ENCODE measurements around the gene NEDD4L.

The NEDD4L gene

DNA sequence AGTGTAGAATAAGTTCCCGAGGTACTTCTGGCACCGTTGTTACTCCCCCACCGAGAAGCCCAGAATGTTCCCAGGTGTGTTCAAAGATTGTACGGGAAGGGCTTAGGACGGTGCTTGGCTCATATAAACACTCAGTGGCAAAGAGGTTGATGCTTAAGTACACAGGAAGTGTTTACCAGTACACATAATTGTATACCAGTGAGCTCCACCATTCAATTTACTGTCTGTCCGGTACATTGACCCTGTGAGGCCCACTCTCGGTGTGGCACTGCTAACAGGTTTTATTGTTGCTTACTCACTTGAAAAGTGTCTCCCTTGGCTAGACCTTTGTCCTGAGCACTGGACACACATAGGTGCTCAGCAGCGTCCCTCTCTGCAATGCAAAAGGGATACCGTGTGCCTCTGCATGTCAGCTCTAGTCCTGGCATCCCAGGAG is 191.0 kb downstream of the NEDD4L start:
- no CpG with 5 or more reads among the region's 9 CpGs for WGBS (ENCODE audit: extremely low coverage, insufficient coverage, insufficient read length)
- Histone ChIP-seq H3K9ac (ENCODE audit: low read length) (no peak overlapping the region), H3K4me3 (ENCODE audit: low read depth, low read length) (no peak overlapping the region), H3K23ac (ENCODE audit: low read length) (no peak overlapping the region), H4K12ac (ENCODE audit: low read depth, low read length) (no peak overlapping the region), H2AFZ (ENCODE audit: insufficient read depth, low read length, poor library complexity) (no peak overlapping the region), H2BK12ac (ENCODE audit: low read length) (no peak overlapping the region), H3K36me3 (ENCODE audit: control insufficient read depth in 1 of 2, insufficient read depth in 2 of 2, low read length in 2 of 2) (no peaks in the 10 kb centered on the region), H3K14ac (ENCODE audit: low read length) (no peak overlapping the region), H3K27ac (ENCODE audit: low read depth, low read length) (no peak overlapping the region), H2AK5ac (ENCODE audit: low read length) (peak overlapping the region; percentile 3), H3K9me3 (ENCODE audit: insufficient read depth, low read depth, low read length) (no peaks in the 10 kb centered on the region), H3K4ac (ENCODE audit: low read depth, low read length) (no peak overlapping the region), H3K79me1 (ENCODE audit: low read length) (peaks cover 4% of the 10 kb centered on the region), H3K4me2 (ENCODE audit: low read length) (no peak overlapping the region), H3K27me3 (ENCODE audit: insufficient read depth, low read length) (no peaks in the 10 kb centered on the region), H2BK5ac (ENCODE audit: low read depth, low read length, poor library complexity) (no peak overlapping the region), H3K79me2 (ENCODE audit: control insufficient read depth, insufficient read depth, low read length, poor library complexity) (peaks cover 4% of the 10 kb centered on the region), H4K91ac (ENCODE audit: low read depth, low read length) (no peak overlapping the region), H4K8ac (ENCODE audit: low read depth, low read length) (peak overlapping the region; percentile 58), H2BK120ac (ENCODE audit: insufficient read depth, low read length, poor library complexity) (no peak overlapping the region), H3K18ac (ENCODE audit: low read length) (no peak overlapping the region), H3K4me1 (ENCODE audit: control insufficient read depth in 1 of 2, insufficient read depth in 2 of 2, low read length in 2 of 2) (peaks cover 14 to 18% of the 10 kb centered on the region in 2 experiments)
- peak; percentile 29 to 34 for DNase-seq

- peaks cover 7 to 13% of the 10 kb centered on the region in 2 experiments for H3K4me1 ChIP-seq (ENCODE audit: control insufficient read depth in 1 of 2, insufficient read depth in 2 of 2, low read length in 2 of 2)
- H3K9me3 ChIP-seq (ENCODE audit: insufficient read depth, low read depth, low read length): no peaks in the 10 kb centered on the region
- no peak overlapping the region for H3K27ac ChIP-seq (ENCODE audit: low read depth, low read length)
- H4K12ac ChIP-seq (ENCODE audit: low read depth, low read length): no peak overlapping the region
- no peak overlapping the region for H3K14ac ChIP-seq (ENCODE audit: low read length)
- DNase-seq: peak in 1 of 2 donors; percentile 71
- no peaks in the 10 kb centered on the region for H3K27me3 ChIP-seq (ENCODE audit: insufficient read depth, low read length)
- H3K9ac ChIP-seq (ENCODE audit: low read length): no peak overlapping the region
- H3K18ac ChIP-seq (ENCODE audit: low read length): no peak overlapping the region
- H4K8ac ChIP-seq (ENCODE audit: low read depth, low read length): no peak overlapping the region
- H4K91ac ChIP-seq (ENCODE audit: low read depth, low read length): no peak overlapping the region
- no peak overlapping the region for H3K23ac ChIP-seq (ENCODE audit: low read length)
- no peak overlapping the region for H3K4me2 ChIP-seq (ENCODE audit: low read length)
- no peak overlapping the region for H3K4me3 ChIP-seq (ENCODE audit: low read depth, low read length)
- H2BK12ac ChIP-seq (ENCODE audit: low read length): no peak overlapping the region
- H3K79me1 ChIP-seq (ENCODE audit: low read length): no peaks in the 10 kb centered on the region
- no peak overlapping the region for H2AFZ ChIP-seq (ENCODE audit: insufficient read depth, low read length, poor library complexity)
- H2AK5ac ChIP-seq (ENCODE audit: low read length): no peak overlapping the region
- whole genome bisulfite sequencing (ENCODE audit: extremely low coverage, insufficient coverage, insufficient read length): no CpG with 5 or more reads among the region's 1 CpG
- peaks cover 3% of the 10 kb centered on the region for H3K79me2 ChIP-seq (ENCODE audit: control insufficient read depth, insufficient read depth, low read length, poor library complexity)
- H2BK5ac ChIP-seq (ENCODE audit: low read depth, low read length, poor library complexity): no peak overlapping the region
- H3K36me3 ChIP-seq (ENCODE audit: control insufficient read depth in 1 of 2, insufficient read depth in 2 of 2, low read length in 2 of 2): peaks cover 2 to 5% of the 10 kb centered on the region in 2 experiments
- no peak overlapping the region for H3K4ac ChIP-seq (ENCODE audit: low read depth, low read length)
- no peak overlapping the region for H2BK120ac ChIP-seq (ENCODE audit: insufficient read depth, low read length, poor library complexity)
Measured at GRCh38 chr18:58239879-58240278, 195.9 kb downstream of the NEDD4L start.

- no peak overlapping the region for H3K9ac ChIP-seq (ENCODE audit: low read length)
- no CpG with 5 or more reads among the region's 6 CpGs for WGBS (ENCODE audit: extremely low coverage, insufficient coverage, insufficient read length)
Measured at GRCh38 chr18:58241026-58241679, 197.1 kb downstream of the NEDD4L start.

DNA sequence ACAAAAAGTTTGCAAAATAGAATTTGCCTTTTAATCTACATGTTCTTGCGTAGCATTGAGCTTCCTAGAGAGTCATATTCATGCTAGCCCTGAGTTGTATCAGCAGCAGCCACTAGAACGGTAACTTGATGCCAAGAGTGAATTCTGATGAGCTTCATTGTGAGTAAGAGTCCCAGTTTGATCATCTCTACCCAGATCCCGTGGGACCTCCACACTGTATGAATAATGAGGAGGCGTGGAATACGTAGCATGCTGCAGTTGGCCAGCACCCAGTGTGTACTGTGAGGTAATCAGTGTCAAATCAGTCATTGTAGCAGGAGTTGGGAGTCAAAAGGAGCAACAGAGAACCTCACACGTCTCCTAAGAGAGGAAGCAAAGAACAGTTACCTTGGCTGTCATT is 197.9 kb downstream of the NEDD4L start:
- Histone ChIP-seq H2AFZ (ENCODE audit: insufficient read depth, low read length, poor library complexity) (no peak overlapping the region), H4K8ac (ENCODE audit: low read depth, low read length) (no peak overlapping the region), H3K27me3 (ENCODE audit: insufficient read depth, low read length) (no peaks in the 10 kb centered on the region), H3K14ac (ENCODE audit: low read length) (no peak overlapping the region), H4K91ac (ENCODE audit: low read depth, low read length) (no peak overlapping the region), H3K79me2 (ENCODE audit: control insufficient read depth, insufficient read depth, low read length, poor library complexity) (no peaks in the 10 kb centered on the region), H3K4ac (ENCODE audit: low read depth, low read length) (no peak overlapping the region), H2BK120ac (ENCODE audit: insufficient read depth, low read length, poor library complexity) (no peak overlapping the region), H2BK5ac (ENCODE audit: low read depth, low read length, poor library complexity) (no peak overlapping the region), H2AK5ac (ENCODE audit: low read length) (no peak overlapping the region), H4K12ac (ENCODE audit: low read depth, low read length) (no peak overlapping the region), H3K4me1 (ENCODE audit: control insufficient read depth in 1 of 2, insufficient read depth in 2 of 2, low read length in 2 of 2) (peaks cover 3 to 9% of the 10 kb centered on the region in 2 experiments), H3K23ac (ENCODE audit: low read length) (peak overlapping the region; percentile 14), H2BK12ac (ENCODE audit: low read length) (no peak overlapping the region), H3K36me3 (ENCODE audit: control insufficient read depth in 1 of 2, insufficient read depth in 2 of 2, low read length in 2 of 2) (peaks cover 2 to 5% of the 10 kb centered on the region in 2 experiments), H3K4me3 (ENCODE audit: low read depth, low read length) (no peak overlapping the region), H3K18ac (ENCODE audit: low read length) (no peak overlapping the region), H3K9ac (ENCODE audit: low read length) (no peak overlapping the region), H3K9me3 (ENCODE audit: insufficient read depth, low read depth, low read length) (no peaks in the 10 kb centered on the region), H3K27ac (ENCODE audit: low read depth, low read length) (no peak overlapping the region), H3K79me1 (ENCODE audit: low read length) (no peaks in the 10 kb centered on the region), H3K4me2 (ENCODE audit: low read length) (no peak overlapping the region)
- no peak for DNase-seq
- WGBS (ENCODE audit: extremely low coverage, insufficient coverage, insufficient read length): no CpG with 5 or more reads among the region's 6 CpGs

More at GRCh38 chr18:58241026-58241679, 197.1 kb downstream of the NEDD4L start:
- Histone ChIP-seq H2BK5ac (ENCODE audit: low read depth, low read length, poor library complexity) (no peak overlapping the region), H2AFZ (ENCODE audit: insufficient read depth, low read length, poor library complexity) (no peak overlapping the region), H4K8ac (ENCODE audit: low read depth, low read length) (no peak overlapping the region), H3K4me3 (ENCODE audit: low read depth, low read length) (no peak overlapping the region), H3K14ac (ENCODE audit: low read length) (no peak overlapping the region), H2BK120ac (ENCODE audit: insufficient read depth, low read length, poor library complexity) (no peak overlapping the region), H3K27me3 (ENCODE audit: insufficient read depth, low read length) (no peaks in the 10 kb centered on the region), H3K27ac (ENCODE audit: low read depth, low read length) (no peak overlapping the region), H3K18ac (ENCODE audit: low read length) (no peak overlapping the region), H3K4ac (ENCODE audit: low read depth, low read length) (no peak overlapping the region), H2BK12ac (ENCODE audit: low read length) (no peak overlapping the region), H3K4me1 (ENCODE audit: control insufficient read depth in 1 of 2, insufficient read depth in 2 of 2, low read length in 2 of 2) (peaks cover 3 to 13% of the 10 kb centered on the region in 2 experiments), H3K4me2 (ENCODE audit: low read length) (no peak overlapping the region), H3K79me2 (ENCODE audit: control insufficient read depth, insufficient read depth, low read length, poor library complexity) (no peaks in the 10 kb centered on the region), H3K23ac (ENCODE audit: low read length) (no peak overlapping the region), H3K36me3 (ENCODE audit: control insufficient read depth in 1 of 2, insufficient read depth in 2 of 2, low read length in 2 of 2) (peaks cover 2 to 5% of the 10 kb centered on the region in 2 experiments), H2AK5ac (ENCODE audit: low read length) (no peak overlapping the region), H3K9me3 (ENCODE audit: insufficient read depth, low read depth, low read length) (no peaks in the 10 kb centered on the region), H3K79me1 (ENCODE audit: low read length) (no peaks in the 10 kb centered on the region), H4K12ac (ENCODE audit: low read depth, low read length) (no peak overlapping the region), H4K91ac (ENCODE audit: low read depth, low read length) (no peak overlapping the region)
- no peak for DNase-seq

Data from trophoblast cell (in vitro differentiated cells and primary cell).